HTERT RPE-1 (cell line): ENCODE measurements around the gene SIX2.

Experiments used
- in situ Hi-C: fragments of 300-500 bp; cut with MboI; formaldehyde crosslinking; loops from 4 replicates; pipeline ENCODE4 v1.14.3; 2020; ENCODE audit warnings: low sequenced_read_pairs

The SIX2 gene

DNA sequence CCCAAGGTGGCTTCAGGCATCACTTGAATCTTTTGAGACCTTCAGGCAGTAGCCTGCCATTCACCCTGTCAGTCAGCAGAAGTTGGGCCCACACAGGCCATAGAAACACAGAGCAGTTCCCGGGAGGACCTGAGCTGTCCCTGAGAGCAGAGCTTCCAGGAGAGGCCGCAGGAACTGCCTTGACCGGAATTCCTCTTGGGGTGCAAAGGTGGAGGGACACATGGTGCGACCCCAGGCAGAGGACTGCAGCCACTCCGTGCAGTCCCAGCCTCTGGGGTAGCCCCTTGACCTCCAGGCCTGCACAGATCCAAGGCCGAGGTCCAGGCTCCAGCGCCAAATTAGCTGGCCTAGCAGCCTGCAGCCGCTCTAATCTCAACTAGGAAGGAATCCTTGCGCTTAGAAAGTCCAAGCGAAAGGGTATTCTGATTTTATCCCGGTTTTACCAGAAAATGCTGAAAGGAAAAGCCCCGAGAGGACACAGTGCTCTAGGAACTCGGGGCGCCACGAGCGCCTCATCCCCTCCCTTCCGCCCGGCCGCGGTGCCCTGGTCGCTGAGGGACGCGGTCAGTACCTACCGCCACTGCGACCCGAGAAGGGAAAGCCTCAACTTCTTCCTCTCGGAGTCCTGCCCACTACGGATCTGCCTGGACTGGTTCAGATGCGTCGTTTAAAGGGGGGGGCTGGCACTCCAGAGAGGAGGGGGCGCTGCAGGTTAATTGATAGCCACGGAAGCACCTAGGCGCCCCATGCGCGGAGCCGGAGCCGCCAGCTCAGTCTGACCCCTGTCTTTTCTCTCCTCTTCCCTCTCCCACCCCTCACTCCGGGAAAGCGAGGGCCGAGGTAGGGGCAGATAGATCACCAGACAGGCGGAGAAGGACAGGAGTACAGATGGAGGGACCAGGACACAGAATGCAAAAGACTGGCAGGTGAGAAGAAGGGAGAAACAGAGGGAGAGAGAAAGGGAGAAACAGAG lies 5.4 kb downstream of the SIX2 start:
- in situ Hi-C loops, result no loop called here

DNA sequence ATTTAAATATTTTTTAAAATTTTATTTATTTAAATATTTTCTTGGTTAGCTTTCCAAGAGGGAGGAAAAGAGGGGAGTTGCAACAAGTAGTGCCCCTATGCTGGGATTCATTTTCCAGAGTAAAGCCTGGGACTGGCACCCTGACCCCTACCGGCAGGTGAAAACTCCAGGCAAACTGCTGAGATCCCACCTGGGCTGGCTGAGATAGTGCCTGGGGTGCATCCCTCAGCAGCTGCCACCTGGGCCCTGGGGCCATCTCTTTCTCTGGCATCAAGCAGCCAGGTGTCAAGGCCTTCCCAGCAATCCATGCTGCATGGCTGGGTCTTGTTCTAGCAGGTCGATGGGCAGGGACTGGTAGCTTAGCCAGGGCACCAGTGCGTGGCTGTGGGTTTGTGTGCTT lies 6.6 kb downstream of the SIX2 start:
- in situ Hi-C loops, result no loop called here

DNA sequence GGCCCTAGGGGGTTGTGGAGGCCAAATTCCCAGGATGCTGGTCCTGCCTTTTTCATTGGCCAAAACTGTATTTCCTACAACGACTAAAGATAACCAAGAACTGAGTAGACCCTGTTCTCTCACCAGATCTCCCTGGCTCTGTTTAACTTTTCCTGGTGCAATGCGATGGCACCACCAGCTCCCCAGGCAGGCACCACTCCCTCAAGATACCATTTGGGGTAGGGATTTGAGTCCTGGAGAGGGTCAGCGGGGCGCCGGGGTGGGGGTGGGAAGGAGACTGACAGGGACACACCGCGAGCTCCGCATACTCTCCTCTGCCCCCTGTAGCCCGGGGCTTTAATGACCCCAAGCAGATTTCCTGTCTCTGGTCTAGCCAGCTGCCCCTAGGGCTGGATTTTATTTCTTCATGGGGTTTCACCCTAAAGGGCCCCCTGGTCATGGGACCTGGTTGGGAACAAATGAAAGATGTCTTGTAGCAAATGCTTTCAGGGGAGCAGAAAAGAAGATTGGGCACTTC lies 7.3 kb downstream of the SIX2 start:
- in situ Hi-C loops, result no loop called here

DNA sequence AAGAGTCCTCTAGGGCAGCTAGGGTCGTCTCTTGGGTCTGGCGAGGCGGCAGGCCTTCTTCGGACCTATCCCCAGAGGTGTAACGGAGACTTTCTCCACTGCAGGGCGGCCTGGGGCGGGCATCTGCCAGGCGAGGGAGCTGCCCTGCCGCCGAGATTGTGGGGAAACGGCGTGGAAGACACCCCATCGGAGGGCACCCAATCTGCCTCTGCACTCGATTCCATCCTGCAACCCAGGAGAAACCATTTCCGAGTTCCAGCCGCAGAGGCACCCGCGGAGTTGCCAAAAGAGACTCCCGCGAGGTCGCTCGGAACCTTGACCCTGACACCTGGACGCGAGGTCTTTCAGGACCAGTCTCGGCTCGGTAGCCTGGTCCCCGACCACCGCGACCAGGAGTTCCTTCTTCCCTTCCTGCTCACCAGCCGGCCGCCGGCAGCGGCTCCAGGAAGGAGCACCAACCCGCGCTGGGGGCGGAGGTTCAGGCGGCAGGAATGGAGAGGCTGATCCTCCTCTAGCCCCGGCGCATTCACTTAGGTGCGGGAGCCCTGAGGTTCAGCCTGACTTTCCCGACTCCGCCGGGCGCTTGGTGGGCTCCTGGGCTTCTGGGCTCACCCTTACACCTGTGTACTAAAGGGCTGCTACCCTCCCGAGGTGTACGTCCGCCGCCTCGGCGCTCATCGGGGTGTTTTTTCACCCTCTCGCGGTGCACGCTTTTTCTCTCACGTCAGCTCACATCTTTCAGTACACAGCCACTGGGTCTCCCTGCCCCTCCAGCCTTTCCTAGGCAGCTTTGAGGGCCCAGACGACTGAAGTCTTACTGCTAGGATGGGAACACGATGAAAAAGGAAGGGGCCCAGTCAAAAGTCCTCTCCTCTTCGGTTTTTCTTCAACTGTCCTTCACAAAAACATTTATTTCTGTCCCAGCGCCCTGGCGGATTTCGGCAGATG lies 8.1 kb downstream of the SIX2 start:
- in situ Hi-C loops, result no loop called here

DNA sequence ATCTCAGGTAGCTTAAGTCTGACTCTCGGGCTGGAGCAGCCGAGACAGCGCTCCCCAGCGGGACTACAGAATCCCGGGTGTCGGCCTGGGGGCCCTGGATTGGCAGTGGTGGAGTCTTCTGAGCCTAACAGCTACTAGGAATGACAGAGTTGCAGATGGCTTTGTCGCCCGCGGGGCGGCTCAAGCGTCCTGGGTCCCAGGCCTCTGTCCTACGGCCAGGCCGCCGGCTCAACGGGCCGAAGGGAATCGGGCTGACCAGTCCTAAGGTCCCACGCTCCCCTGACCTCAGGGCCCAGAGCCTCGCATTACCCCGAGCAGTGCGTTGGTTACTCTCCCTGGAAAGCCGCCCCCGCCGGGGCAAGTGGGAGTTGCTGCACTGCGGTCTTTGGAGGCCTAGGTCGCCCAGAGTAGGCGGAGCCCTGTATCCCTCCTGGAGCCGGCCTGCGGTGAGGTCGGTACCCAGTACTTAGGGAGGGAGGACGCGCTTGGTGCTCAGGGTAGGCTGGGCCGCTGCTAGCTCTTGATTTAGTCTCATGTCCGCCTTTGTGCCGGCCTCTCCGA lies 8.8 kb downstream of the SIX2 start:
- in situ Hi-C loops, result no loop called here

DNA sequence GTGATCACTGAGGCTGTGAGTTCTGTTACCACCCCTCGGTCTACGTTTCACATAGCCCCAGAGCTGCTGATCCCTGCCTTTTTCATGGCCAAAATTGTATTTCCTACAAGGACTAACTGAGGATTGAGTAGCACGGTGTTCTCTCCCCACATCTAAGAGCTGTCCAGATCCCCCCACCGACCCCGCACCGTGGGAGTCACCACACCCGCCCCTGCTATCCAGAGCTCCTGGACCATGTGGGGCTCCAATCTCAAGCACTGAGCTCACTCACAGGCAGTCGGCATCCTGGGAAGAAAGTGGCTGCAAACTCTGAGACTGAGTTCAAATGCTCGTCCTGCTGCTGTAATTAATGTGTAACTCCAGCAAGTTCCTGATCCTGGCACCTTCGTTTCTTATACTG lies 9.7 kb downstream of the SIX2 start:
- in situ Hi-C loops, result loop anchor here (25.0 kb wide), 1 partner anchor 488 kb away; no protein-coding TSS in a partner anchor

DNA sequence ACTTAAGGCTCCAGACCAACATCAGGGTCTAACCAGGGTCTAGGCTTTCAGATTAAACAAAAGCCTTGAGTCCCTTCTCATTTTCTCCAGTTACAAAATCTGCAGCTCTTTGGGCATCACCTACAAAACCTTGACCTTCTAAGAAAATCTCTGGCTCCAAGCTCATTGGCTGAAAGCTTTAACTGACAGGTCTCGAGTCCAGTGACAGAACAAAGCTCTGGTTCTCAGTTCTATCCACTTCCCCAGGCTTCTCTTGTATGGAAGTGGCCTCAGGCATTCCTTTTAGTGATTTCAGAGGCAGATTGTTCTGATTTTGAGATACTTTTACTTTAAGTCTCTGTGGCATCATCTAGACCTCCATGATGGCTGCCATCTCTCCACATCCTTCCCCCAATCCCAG lies 11.3 kb downstream of the SIX2 start:
- in situ Hi-C loops, result loop anchor here (25.0 kb wide), 1 partner anchor 489 kb away; no protein-coding TSS in a partner anchor

DNA sequence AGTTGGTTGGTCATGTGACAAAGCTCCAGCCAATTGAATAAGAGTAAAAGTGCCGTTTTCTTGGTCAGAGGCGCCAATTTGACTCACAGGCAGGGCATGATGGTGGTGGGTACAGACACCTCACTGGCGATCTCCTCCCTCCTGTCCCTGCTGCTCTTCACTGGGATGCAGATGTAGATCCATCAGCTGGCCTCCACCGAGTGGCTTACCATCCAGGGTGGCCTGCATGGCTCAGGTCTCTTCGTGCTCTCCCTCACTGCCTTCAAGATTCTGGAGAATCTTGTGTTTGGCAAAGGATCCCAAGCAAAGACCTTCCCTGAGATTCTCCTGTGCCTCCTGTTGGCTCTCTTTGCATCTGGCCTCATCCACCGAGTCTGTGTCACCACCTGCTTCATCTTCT lies 12.9 kb downstream of the SIX2 start:
- in situ Hi-C loops, result loop anchor here (25.0 kb wide), 1 partner anchor 491 kb away; no protein-coding TSS in a partner anchor

DNA sequence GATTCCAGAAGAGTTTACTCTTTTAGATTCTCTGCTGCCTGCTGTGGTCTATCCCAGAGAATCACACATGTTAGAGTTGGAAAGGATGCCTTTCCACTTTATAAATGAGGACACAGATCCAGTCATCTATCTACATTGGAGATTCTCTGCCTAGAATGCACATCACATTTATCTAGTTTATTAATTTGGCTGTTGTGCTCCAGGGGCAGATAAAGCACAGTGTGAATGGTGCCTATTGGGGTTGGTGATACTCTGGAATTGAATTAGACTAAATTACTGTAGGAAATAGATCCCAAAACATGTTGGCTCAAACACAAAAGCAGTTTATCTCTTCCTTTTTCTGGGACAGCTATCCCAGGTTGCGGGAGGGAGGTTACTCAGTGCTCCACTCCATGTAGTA lies 14.9 kb downstream of the SIX2 start:
- in situ Hi-C loops, result loop anchor here (25.0 kb wide), 1 partner anchor 493 kb away; no protein-coding TSS in a partner anchor

DNA sequence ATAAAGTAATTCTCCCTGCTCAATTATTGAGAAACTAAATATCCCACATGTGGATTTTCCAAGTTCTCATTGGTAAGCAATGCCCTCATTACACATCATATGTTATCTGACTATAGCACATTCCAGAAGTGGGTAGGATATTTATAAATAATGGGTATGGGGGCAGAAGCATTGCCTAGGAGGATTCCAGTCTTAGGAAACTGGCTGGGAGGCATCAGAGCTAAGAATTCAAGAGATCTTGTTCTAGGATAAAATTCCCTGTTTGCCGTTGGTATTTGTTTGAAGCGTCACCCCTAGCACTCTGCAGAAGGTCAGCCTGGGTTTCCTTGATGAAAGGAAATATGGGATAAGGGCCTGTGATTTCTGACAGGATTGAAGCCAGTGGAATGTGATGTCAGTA lies 20.1 kb downstream of the SIX2 start:
- in situ Hi-C loops, result loop anchor here (25.0 kb wide), 1 partner anchor 498 kb away; no protein-coding TSS in a partner anchor

DNA sequence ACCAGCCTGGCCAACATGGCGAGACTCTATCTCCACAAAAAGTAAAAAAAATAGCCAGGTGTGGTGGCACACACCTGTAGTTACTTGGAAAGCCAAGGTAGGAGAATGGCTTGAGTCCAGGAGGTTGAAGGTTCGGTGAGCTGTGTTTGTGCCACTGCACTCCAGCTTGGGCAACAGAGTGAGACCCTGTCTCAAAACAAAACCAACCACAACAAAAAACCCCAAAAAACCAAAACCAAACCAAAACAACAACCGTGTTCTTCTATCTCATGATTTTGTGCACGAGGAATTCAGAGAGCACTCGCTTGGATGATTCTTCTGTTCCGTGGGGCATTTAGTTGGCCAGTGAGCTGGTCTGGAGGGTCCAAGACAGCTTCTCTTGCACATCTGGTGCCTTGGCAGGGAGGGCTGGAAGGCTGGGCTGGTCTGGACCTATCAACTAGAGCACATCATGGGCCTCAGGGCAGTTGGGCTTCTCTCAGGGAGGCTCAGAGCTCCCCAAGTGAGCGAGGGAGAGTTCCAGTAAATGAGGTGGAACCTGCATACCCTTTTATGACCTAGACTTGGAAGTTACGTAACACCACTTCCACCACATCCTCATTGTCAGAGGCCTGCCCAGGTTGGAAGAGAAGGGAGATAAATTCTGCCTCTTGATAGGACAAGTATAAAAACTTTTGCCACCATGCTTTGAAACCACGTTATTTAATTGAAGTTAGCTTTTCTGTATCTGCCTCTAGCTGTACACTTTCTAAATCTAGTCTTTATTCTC lies 25.2 kb downstream of the SIX2 start:
- in situ Hi-C loops, result loop anchor here (25.0 kb wide), 1 partner anchor 503 kb away; no protein-coding TSS in a partner anchor

DNA sequence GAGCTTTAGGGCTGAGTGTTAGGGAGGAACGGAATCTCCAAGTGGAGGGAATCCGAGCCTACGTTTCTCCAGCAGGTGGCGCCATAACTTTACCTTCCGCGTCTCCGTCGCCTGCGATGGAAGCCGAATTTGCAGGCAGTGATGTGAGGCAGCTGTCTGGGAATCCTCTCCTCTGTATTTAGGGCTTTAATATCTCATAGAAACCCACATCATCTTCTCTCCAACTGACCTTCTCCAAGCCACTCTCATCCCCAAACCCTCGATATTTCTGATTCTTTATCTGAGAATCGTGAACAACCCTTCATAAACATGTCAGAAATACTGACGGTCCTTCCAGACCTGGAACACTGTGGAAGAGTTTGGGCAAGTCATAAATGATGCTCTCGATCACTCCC lies 27.5 kb downstream of the SIX2 start:
- in situ Hi-C loops, result loop anchor here (25.0 kb wide), 1 partner anchor 506 kb away; no protein-coding TSS in a partner anchor

DNA sequence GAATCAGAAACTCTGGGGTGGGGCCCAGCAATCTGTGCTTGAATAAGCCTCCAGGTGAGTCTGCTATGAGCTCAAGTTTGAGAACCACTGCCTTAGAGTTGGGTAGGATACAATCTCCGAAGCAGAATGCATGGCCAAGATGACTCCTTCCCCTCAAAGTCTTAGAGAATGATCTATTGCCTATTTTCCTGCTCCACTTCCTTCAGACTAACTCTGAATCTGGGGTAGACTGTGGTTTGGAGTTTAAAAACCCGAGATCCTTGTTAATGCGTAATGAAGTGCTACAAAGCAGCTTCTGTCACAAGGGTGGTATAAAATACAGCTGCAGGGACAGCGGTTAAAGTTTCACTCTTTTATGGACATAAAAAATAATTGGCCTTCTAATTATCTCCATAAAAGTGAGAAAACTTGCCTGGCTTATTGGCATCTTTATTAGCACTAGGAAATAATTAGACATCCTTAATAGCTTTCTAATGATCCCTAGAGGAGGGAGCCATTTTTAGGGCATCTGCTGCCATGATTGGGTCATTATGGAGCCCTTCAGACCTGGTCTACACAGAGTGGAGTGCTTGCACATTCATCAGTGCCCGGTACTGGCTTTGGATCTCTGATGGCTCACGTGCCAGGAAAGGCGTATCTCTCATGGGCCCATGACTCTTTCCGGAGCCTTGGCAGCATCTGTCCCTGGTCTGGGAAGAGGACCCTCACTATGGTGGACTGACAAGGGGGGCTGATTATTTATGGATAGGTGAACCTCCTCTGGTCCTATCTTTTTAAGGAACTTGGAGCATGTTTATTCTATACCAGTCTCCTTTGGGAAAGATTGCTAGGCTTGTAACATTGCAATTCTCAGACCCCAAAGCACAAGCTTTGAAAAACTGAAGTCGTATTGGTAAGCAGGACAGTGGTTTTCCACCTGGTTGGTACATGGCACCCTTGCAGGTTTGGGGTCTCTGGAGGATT lies 28.2 kb downstream of the SIX2 start:
- in situ Hi-C loops, result loop anchor here (25.0 kb wide), 1 partner anchor 506 kb away; no protein-coding TSS in a partner anchor

DNA sequence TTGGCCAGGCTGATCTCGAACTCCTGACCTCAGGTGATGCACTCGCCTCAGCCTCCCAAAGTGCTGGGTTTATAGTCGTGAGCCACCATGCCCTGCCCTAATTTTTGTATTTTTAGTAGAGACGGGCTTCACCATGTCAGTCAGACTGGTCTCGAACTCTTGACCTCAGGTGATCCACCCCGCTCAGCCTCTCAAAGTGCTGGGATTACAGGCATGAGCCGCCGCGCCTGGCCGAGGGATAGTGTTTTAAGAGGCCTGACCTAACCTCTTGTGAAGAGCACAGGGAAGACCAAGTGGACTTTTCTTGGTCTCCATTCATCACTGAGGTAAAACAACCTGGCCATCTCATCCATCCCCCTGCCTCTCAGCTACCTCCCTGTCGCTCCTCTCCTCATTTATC lies 29.7 kb downstream of the SIX2 start:
- in situ Hi-C loops, result loop anchor here (25.0 kb wide), 1 partner anchor 508 kb away; no protein-coding TSS in a partner anchor

DNA sequence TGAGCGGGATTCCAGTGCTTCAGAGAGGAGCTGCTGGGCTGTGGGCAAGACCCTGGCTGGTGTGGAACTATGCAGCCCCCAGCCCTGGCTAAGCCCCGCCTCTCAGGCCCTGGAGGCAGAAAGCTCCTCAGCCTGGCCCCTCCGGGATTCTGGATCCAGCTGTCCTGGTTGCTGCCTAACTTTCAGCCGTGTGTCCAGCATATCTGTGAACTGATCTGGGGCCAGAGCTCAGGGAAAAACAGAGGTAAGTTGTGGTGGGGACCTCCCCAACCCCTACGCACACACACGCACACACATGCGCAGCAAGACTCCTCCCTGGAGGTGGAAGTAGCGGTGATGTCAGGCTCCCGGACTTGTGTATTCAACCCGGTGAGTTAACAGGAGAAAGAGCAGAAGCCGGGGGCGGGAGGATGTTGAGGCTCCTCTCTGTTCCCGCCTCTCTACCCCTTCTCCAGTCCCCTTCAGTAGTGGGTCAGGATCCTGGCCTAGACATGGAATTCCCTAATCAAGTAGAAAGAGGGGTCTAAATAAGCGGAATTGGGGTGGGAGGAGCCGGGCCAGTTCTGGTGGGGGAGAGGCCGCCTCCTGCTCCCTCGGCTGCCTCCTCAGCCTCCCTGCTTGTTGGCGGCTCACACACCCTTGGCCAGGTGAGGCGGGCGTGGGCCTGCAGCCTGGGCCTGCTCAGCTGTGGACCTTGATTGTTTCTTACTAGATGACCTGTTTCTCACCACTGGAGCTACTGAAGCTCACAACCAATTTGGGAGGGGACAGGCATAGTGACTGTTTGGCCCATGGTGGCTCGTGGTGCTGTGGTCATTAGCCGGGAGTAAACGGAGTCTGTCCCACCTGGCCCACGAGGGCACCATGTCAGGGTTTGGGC lies 33.4 kb downstream of the SIX2 start:
- in situ Hi-C loops, result loop anchor here (25.0 kb wide), 1 partner anchor 511 kb away; no protein-coding TSS in a partner anchor

DNA sequence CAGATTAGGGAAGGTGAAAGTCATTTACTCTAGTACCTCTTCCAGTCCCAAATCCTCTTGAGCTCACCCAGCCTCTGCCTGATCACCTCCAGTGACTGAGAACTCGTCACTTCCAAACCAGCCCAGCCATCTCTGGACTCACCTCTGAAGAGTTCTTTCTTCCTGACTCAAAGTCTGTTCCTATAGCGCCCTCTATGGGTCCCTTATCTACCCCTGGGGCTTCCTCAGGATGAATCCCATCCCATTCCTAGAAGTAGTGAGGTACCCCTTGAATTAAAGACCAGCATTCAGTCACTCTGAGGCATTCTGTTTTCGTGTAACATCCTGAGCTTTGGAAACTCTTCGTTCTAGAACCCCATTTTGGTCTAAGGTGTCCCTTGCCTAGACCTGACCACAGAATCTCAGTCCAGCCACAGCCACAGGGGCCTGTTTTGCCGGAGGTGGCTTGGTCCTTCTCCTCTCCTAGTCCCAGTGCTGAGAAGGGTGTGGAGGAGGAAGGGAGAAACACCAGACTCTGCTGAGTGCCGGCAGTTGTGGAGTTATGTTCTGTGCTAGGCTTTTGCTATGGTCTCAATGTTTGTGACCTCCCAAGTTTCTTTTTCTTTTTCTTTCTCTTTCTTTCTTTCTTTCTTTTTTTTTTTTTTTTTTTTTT lies 35.1 kb downstream of the SIX2 start:
- in situ Hi-C loops, result no loop called here
